Measurements from ENCODE around the gene SH3BP2. TPM values are rescaled to one million over a fixed set of nuclear protein-coding genes. Genes with fewer than 3 reads are reported as not detected.

SH3BP2 gene
- total and polyA plus RNA-seq, 9 donors = 20.9 to 34.8 (median 26.5) TPM

- Histone ChIP-seq H3K9me3 (replicated peaks; ENCODE audit: control insufficient read depth, low read depth, low read length) (no peaks in the 10 kb centered on the region), H3K4me3 (ENCODE audit: low read length) (no peak overlapping the region), H3K27me3 (ENCODE audit: control insufficient read depth, insufficient read depth, low read length) (no peaks in the 10 kb centered on the region), H3K36me3 (ENCODE audit: control insufficient read depth, insufficient read depth, low read length) (no peaks in the 10 kb centered on the region), H3K4me1 (ENCODE audit: control insufficient read depth, insufficient read depth, low read length) (peaks cover 18% of the 10 kb centered on the region), H3K27ac (ENCODE audit: low read length) (no peak overlapping the region)
- 75% methylated on average over 6 of the region's 11 CpGs for WGBS (ENCODE audit: insufficient coverage)
- DNase-seq = no peak
These were observed 54.5 kb downstream of the SH3BP2 start for GRCh38 chr4:2847302-2847871.

- Histone ChIP-seq H3K36me3 (ENCODE audit: control insufficient read depth, insufficient read depth, low read length) (peaks cover under 1% of the 10 kb centered on the region), H3K9me3 (replicated peaks; ENCODE audit: control insufficient read depth, low read depth, low read length) (no peaks in the 10 kb centered on the region), H3K27me3 (ENCODE audit: control insufficient read depth, insufficient read depth, low read length) (no peaks in the 10 kb centered on the region), H3K27ac (ENCODE audit: low read length) (no peak overlapping the region), H3K4me3 (ENCODE audit: low read length) (no peak overlapping the region), H3K4me1 (ENCODE audit: control insufficient read depth, insufficient read depth, low read length) (peaks cover 21% of the 10 kb centered on the region)
- no peak for DNase-seq
- no CpG with 5 or more reads among the region's 2 CpGs for WGBS (ENCODE audit: insufficient coverage)
These were observed 55.6 kb downstream of the SH3BP2 start for GRCh38 chr4:2848449-2848848.

DNA sequence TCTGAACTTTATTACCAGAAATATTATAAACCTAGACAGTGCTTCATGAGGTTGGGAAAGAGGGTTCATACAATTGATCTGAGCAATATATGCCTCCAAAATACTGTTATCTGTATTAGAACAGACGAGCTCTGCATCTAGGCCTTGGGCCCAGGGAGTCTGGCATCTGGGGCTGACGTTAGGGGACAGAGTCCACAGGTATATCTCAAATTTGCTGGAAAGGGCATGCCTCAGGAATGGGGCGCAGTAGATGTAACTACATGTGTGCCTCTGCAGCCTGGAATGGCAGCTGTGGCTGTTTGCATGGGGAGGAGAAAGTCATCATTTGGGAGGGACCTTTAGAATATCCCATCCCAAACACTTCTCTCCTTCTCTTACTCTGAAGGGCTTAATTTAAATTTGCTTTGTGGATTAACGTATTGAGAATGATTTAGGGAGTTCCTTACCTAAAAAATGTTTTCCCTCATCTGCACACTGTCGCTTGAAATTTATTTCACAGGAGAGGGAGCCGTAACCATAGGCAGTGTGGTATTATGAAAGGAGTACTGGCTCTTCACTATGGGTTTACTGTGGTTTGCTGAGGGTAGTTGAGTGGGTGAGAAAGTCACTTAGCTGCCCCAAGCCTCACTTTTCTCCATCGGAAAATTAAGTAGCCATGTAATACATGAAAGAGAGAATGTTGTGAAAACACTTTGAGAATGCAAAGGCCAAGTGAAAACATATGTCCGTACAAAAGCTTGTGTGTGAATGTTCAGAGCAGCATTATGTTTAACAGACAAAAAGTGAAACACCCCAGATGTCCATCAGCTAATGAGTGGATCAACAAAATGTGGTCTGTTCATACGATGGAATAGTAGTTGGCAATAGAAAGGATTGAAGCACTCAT lies 56.6 kb downstream of the SH3BP2 start:
- no peak for DNase-seq
- H3K27ac ChIP-seq (ENCODE audit: low read length) = peak overlapping the region; percentile 10
- H3K27me3 ChIP-seq (ENCODE audit: control insufficient read depth, insufficient read depth, low read length) = no peaks in the 10 kb centered on the region

DNA sequence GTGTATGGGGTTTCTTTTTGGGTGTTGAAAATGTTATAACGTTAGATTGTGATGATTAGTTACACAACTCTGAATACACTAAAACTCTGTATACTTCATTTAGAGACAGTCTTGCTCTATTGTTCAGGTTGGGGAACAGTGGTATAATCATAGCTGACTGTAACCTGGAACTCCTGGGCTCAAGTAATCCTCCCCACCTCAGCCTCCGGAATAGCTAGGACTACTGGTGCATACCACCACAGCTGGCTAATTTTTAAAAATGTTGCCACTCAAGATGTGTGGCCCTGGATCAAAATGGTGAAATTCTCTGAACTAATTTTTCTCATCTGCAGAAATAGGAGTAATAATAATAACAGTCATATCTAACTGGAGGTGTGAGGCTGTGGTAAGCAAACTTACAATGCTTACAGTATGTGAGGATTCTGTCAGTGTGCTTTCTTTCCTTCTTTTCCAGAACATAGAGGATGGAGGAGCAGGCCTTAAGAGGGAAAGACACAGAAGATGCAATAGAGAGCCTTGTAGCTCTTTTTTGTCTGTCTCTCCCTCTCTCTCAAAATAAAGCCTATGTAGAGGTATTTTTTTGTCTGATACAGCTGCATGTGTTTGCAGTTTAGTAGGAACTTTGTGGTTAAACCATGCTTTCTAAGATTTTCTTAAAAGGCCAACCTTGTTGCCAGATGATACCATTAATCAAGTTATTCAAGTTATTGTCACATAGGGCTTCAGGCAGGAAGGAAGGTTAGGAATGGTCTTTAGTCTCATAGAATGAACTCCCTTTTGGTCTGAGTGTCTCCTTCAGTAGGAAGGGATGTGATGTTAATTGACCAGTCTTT lies 58.3 kb downstream of the SH3BP2 start:
- no peak overlapping the region for H3K27ac ChIP-seq (ENCODE audit: low read length)
- WGBS (ENCODE audit: insufficient coverage) = no CpG with 5 or more reads among the region's 2 CpGs
- H3K27me3 ChIP-seq (ENCODE audit: control insufficient read depth, insufficient read depth, low read length) = no peaks in the 10 kb centered on the region
- no peaks in the 10 kb centered on the region for H3K9me3 ChIP-seq (replicated peaks; ENCODE audit: control insufficient read depth, low read depth, low read length)
- DNase-seq = no peak
- no peak overlapping the region for H3K4me3 ChIP-seq (ENCODE audit: low read length)
- peaks cover 11% of the 10 kb centered on the region for H3K36me3 ChIP-seq (ENCODE audit: control insufficient read depth, insufficient read depth, low read length)
- H3K4me1 ChIP-seq (ENCODE audit: control insufficient read depth, insufficient read depth, low read length) = peaks cover 25% of the 10 kb centered on the region

More for the DNA sequence above, 56.6 kb downstream of the SH3BP2 start:
- H3K36me3 ChIP-seq (ENCODE audit: control insufficient read depth, insufficient read depth, low read length) = peaks cover 8% of the 10 kb centered on the region
- H3K4me1 ChIP-seq (ENCODE audit: control insufficient read depth, insufficient read depth, low read length) = peaks cover 21% of the 10 kb centered on the region
- H3K4me3 ChIP-seq (ENCODE audit: low read length) = no peak overlapping the region
- WGBS (ENCODE audit: insufficient coverage) = 50% methylated on average over 1 of the region's 9 CpGs
- H3K9me3 ChIP-seq (replicated peaks; ENCODE audit: control insufficient read depth, low read depth, low read length) = no peaks in the 10 kb centered on the region

DNA sequence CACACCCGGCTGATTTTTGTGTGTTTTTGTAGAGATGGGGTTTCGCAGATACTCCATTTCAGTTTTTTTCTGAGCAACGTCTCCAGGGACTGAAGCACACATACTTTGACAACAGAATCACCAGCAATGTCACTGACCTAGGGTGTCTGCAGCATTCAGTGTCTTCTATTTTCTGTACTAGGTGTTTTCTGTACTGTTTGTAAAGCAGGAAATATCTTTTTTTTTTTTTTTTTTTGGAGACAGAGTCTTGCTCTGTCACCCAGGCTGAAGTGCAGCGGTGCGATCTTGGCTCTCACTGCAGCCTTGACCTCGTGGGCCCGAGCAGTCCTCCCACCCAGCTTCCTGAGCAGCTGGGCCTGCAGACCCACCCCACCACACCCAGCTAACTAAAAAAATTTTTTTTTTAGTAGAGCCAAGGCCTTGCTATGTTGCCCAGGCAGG lies 59.6 kb downstream of the SH3BP2 start:
- H3K4me3 ChIP-seq (ENCODE audit: low read length) = no peak overlapping the region
- H3K4me1 ChIP-seq (ENCODE audit: control insufficient read depth, insufficient read depth, low read length) = peaks cover 25% of the 10 kb centered on the region

DNA sequence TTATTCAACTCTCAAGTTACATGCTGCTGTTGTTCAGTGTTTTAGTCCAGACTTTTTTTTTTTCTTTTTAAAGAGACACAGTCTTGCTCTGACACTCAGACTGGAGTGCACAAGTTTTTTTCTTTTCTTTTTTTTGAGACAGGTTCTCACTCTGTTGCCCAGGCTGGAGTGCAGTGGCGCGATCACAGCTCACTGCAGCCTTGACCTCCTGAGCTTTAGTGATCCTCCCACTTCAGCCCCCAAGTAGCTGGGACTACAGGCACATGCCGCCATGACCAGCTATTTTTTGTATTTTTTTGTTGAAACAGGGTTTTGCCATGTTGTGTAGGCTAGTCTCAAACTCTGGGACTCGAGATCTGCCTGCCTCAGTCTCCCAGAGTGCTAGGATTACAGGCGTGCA lies 62.7 kb downstream of the SH3BP2 start:
- no peaks in the 10 kb centered on the region for H3K9me3 ChIP-seq (replicated peaks; ENCODE audit: control insufficient read depth, low read depth, low read length)
- no peak overlapping the region for H3K27ac ChIP-seq (ENCODE audit: low read length)
- WGBS (ENCODE audit: insufficient coverage) = 92% methylated on average over 2 of the region's 5 CpGs
- H3K36me3 ChIP-seq (ENCODE audit: control insufficient read depth, insufficient read depth, low read length) = peaks cover 11% of the 10 kb centered on the region
- H3K4me3 ChIP-seq (ENCODE audit: low read length) = no peak overlapping the region
- no peaks in the 10 kb centered on the region for H3K27me3 ChIP-seq (ENCODE audit: control insufficient read depth, insufficient read depth, low read length)
- peaks cover 30% of the 10 kb centered on the region for H3K4me1 ChIP-seq (ENCODE audit: control insufficient read depth, insufficient read depth, low read length)
- DNase-seq = no peak

More for the DNA sequence above, 59.6 kb downstream of the SH3BP2 start:
- WGBS (ENCODE audit: insufficient coverage) = 0% methylated on average over 1 of the region's 7 CpGs
- peaks cover 11% of the 10 kb centered on the region for H3K36me3 ChIP-seq (ENCODE audit: control insufficient read depth, insufficient read depth, low read length)
- no peaks in the 10 kb centered on the region for H3K27me3 ChIP-seq (ENCODE audit: control insufficient read depth, insufficient read depth, low read length)
- DNase-seq = no peak
- peak overlapping the region; percentile 62 for H3K27ac ChIP-seq (ENCODE audit: low read length)
- H3K9me3 ChIP-seq (replicated peaks; ENCODE audit: control insufficient read depth, low read depth, low read length) = no peaks in the 10 kb centered on the region

DNA sequence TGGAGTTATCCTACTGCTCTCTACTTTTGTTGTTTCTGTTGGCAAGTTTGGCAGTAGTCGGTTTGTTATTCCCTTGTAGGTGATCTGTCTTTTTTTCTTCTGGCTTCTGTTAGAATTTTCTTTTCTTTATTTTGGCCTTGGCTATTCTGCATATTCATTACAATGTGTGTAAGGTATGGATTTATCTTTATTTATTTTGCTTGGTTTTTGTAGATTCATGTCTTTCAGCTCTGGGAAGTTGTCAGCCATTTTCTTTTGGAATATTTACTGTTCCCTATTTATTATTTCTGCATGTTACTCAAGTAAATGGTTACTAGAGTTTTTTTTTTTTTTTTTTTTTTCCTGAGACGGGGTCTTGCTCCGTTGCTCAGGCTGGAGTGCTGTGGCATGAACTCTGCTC lies 63.4 kb downstream of the SH3BP2 start:
- H3K4me3 ChIP-seq (ENCODE audit: low read length) = no peak overlapping the region
- peaks cover 11% of the 10 kb centered on the region for H3K36me3 ChIP-seq (ENCODE audit: control insufficient read depth, insufficient read depth, low read length)
- H3K27me3 ChIP-seq (ENCODE audit: control insufficient read depth, insufficient read depth, low read length) = no peaks in the 10 kb centered on the region
- no peak for DNase-seq
- WGBS (ENCODE audit: insufficient coverage) = no CpG with 5 or more reads among the region's 3 CpGs
- H3K9me3 ChIP-seq (replicated peaks; ENCODE audit: control insufficient read depth, low read depth, low read length) = no peaks in the 10 kb centered on the region
- peaks cover 37% of the 10 kb centered on the region for H3K4me1 ChIP-seq (ENCODE audit: control insufficient read depth, insufficient read depth, low read length)
- no peak overlapping the region for H3K27ac ChIP-seq (ENCODE audit: low read length)

GRCh38 chr4:2857349-2857927 lies 64.6 kb downstream of the SH3BP2 start:
- DNase-seq = no peak
- peaks cover 43% of the 10 kb centered on the region for H3K4me1 ChIP-seq (ENCODE audit: control insufficient read depth, insufficient read depth, low read length)
- WGBS (ENCODE audit: insufficient coverage) = 80% methylated on average over 2 of the region's 5 CpGs
- H3K4me3 ChIP-seq (ENCODE audit: low read length) = no peak overlapping the region
- H3K27ac ChIP-seq (ENCODE audit: low read length) = peak overlapping the region; percentile 13
- no peaks in the 10 kb centered on the region for H3K27me3 ChIP-seq (ENCODE audit: control insufficient read depth, insufficient read depth, low read length)
- H3K36me3 ChIP-seq (ENCODE audit: control insufficient read depth, insufficient read depth, low read length) = peaks cover 11% of the 10 kb centered on the region
- H3K9me3 ChIP-seq (replicated peaks; ENCODE audit: control insufficient read depth, low read depth, low read length) = no peaks in the 10 kb centered on the region

DNA sequence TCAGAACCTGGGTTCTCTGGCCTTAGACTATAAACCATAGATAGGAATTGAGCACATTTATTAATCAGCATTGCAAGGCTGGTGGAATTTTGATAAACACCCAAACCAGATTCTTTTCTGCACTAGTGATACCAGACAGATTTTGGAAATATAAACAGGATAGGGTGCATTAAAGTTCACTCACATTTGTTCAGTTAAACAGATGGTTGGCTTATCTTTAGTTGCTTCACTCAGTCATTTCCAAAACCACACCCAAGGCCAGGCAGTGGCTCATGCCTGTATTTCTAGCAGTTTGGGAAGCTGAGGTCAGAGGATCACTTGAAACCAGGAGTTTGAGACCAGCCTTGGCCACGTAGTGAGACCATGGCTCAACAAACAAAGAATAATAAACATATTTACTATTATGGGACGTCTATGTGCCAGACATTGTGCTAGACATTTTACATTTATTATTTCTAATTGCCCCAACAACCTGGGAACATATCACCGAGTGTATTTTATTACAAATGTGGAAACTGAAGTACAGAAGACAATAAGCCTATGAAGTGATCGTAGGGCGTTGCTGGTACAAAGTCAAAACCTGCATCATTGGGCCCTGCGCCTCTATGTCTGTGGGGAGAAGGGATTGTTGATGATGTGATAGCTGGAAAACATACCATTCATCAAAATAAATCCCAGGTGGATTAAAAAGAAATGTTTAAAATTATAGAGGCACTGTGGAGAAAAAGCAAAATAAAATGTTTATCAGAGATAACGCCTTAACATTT lies 65.7 kb downstream of the SH3BP2 start:
- H3K4me1 ChIP-seq (ENCODE audit: control insufficient read depth, insufficient read depth, low read length) = peaks cover 43% of the 10 kb centered on the region
- WGBS (ENCODE audit: insufficient coverage) = no CpG with 5 or more reads among the region's 7 CpGs

More for the DNA sequence above, 65.7 kb downstream of the SH3BP2 start:
- Histone ChIP-seq H3K36me3 (ENCODE audit: control insufficient read depth, insufficient read depth, low read length) (peaks cover 9% of the 10 kb centered on the region), H3K27me3 (ENCODE audit: control insufficient read depth, insufficient read depth, low read length) (no peaks in the 10 kb centered on the region), H3K4me3 (ENCODE audit: low read length) (no peak overlapping the region), H3K27ac (ENCODE audit: low read length) (peak overlapping the region; percentile 76), H3K9me3 (replicated peaks; ENCODE audit: control insufficient read depth, low read depth, low read length) (no peaks in the 10 kb centered on the region)
- DNase-seq = peak; percentile 70

All from muscle of leg (tissue), 11 donors.